Sigmoid colon (tissue), 3 donors: Measurements from ENCODE around the gene LMBR1.

Experiments
- POLR2A ChIP-seq, 2 donors: fragments of 450-650 bp; IDR thresholded peaks; one replicate each; pipeline ENCODE4 v1.6.1; 2016; ENCODE audit warnings: antibody characterized with exemption in 2 of 2, mild to moderate bottlenecking in 2 of 2, moderate library complexity in 2 of 2
- TF ChIP-seq, protein P1 (sequence below), 4 experiments: fragments of 450-650 bp in 3 of 4; fragments of 200-600 bp in 1 of 4; IDR thresholded peaks; one replicate each; pipeline ENCODE4 v1.5.1; 2016 to 2019; ENCODE audit warnings: antibody characterized with exemption in 4 of 4, mild to moderate bottlenecking in 3 of 4, moderate library complexity in 2 of 4

DNA sequence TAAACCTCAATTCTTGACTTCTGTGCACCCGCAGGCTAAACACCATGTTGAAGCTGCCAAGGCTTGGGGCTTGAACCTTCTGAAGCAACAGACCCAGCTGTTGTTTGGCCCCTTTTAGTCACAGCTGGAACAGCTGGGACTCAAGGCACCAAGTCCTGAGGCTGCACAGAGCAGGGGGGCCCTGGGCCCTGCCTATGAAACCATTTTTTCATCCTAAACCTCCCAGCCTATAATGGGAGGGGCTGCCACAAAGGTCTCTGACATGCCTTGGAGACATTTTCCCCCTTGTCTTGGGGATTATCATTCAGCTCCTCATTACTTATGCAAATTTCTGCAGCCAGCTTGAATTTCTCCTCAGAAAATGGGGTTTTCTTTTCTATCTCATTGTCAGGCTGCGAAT lies 31.8 kb downstream of the LMBR1 start:
- no peak for TF ChIP-seq POLR2A (IDR thresholded peaks at IDR 0.05)
- TF ChIP-seq, protein P1, sequence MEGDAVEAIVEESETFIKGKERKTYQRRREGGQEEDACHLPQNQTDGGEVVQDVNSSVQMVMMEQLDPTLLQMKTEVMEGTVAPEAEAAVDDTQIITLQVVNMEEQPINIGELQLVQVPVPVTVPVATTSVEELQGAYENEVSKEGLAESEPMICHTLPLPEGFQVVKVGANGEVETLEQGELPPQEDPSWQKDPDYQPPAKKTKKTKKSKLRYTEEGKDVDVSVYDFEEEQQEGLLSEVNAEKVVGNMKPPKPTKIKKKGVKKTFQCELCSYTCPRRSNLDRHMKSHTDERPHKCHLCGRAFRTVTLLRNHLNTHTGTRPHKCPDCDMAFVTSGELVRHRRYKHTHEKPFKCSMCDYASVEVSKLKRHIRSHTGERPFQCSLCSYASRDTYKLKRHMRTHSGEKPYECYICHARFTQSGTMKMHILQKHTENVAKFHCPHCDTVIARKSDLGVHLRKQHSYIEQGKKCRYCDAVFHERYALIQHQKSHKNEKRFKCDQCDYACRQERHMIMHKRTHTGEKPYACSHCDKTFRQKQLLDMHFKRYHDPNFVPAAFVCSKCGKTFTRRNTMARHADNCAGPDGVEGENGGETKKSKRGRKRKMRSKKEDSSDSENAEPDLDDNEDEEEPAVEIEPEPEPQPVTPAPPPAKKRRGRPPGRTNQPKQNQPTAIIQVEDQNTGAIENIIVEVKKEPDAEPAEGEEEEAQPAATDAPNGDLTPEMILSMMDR (IDR thresholded peaks at IDR 0.05) = no peak
